GM23338 (cell line): ENCODE results near the gene DTL. TPM values are rescaled to one million over a fixed set of nuclear protein-coding genes. Genes with fewer than 3 reads are reported as not detected.

ENCODE experiments used
- ATAC-seq: fragments of 200-7000 bp; cut with Tn5 transposase; 3 replicates; pipeline ENCODE4 v1.9.1; 2020
- DNase-seq: peaks from one replicate; pipeline ENCODE4 v3.0.0-alpha.2; 2015; ENCODE audit warnings: low spot score
- H2AFZ ChIP-seq: fragments of 200-600 bp; sonication (generic); 2 replicates; pipeline ENCODE4 v1.8.0; 2016; ENCODE audit warnings: antibody characterized with exemption, mild to moderate bottlenecking, moderate library complexity
- H3F3A ChIP-seq: fragments of 200-600 bp; sonication (generic); replicated peaks from 2 replicates; pipeline ENCODE4 v1.8.0; 2017; ENCODE audit warnings: antibody characterized with exemption, mixed run types, low read depth
- H3K27ac ChIP-seq: fragments of 200-600 bp; sonication (generic); 2 replicates; pipeline ENCODE4 v1.6.1; 2016; ENCODE audit warnings: low read depth
- H3K27me3 ChIP-seq: fragments of 200-600 bp; sonication (generic); 2 replicates; pipeline ENCODE4 v1.8.0; 2016; ENCODE audit warnings: mild to moderate bottlenecking, mixed run types, moderate library complexity; ENCODE audit not compliant: insufficient read depth
- H3K36me3 ChIP-seq: fragments of 200-600 bp; sonication (generic); 2 replicates; pipeline ENCODE4 v1.8.0; 2016; ENCODE audit warnings: mild to moderate bottlenecking; ENCODE audit not compliant: insufficient read depth
- H3K4me1 ChIP-seq: fragments of 200-600 bp; sonication (generic); 2 replicates; pipeline ENCODE4 v1.8.0; 2016; ENCODE audit warnings: mild to moderate bottlenecking, moderate library complexity; ENCODE audit not compliant: insufficient read depth
- H3K4me2 ChIP-seq: fragments of 200-600 bp; sonication (generic); 2 replicates; pipeline ENCODE4 v1.7.1; 2017; ENCODE audit warnings: mixed run types
- H3K4me3 ChIP-seq: fragments of 200-600 bp; sonication (generic); 2 replicates; pipeline ENCODE4 v1.6.1; 2016; ENCODE audit warnings: mixed run types
- H3K79me2 ChIP-seq: fragments of 200-600 bp; sonication (generic); replicated peaks from 2 replicates; pipeline ENCODE4 v1.8.0; 2017; ENCODE audit warnings: mild to moderate bottlenecking; ENCODE audit not compliant: insufficient read depth
- H3K9me2 ChIP-seq: fragments of 200-600 bp; sonication (generic); 2 replicates; pipeline ENCODE4 v1.8.0; 2017; ENCODE audit not compliant: insufficient read depth
- H4K20me1 ChIP-seq: fragments of 200-600 bp; sonication (generic); replicated peaks from 2 replicates; pipeline ENCODE4 v1.8.0; 2017; ENCODE audit warnings: mild to moderate bottlenecking; ENCODE audit not compliant: insufficient read depth
- H3K27ac Mint-ChIP-seq: 2 replicates; pipeline ENCODE4 v1.8.0; 2020; ENCODE audit warnings: inconsistent platforms, mild to moderate bottlenecking, moderate library complexity, mixed read lengths
- H3K27me3 Mint-ChIP-seq: 3 replicates; pipeline ENCODE4 v1.8.0; 2022; ENCODE audit warnings: low read depth, mild to moderate bottlenecking, moderate library complexity, mixed read lengths, inconsistent platforms; ENCODE audit not compliant: insufficient read depth, poor library complexity
- H3K36me3 Mint-ChIP-seq: 3 replicates; pipeline ENCODE4 v1.8.0; 2021; ENCODE audit warnings: low read depth, mild to moderate bottlenecking, inconsistent platforms, moderate library complexity, mixed read lengths
- H3K4me1 Mint-ChIP-seq: 3 replicates; pipeline ENCODE4 v1.8.0; 2020; ENCODE audit warnings: mild to moderate bottlenecking, inconsistent platforms, mixed read lengths
- H3K4me3 Mint-ChIP-seq: 3 replicates; pipeline ENCODE4 v1.8.0; 2021; ENCODE audit warnings: moderate library complexity, mild to moderate bottlenecking, inconsistent platforms, mixed read lengths
- H3K9me3 Mint-ChIP-seq: 3 replicates; pipeline ENCODE4 v1.8.0; 2020; ENCODE audit warnings: moderate library complexity, mild to moderate bottlenecking, inconsistent platforms, mixed read lengths
- CREB1 ChIP-seq: fragments of 250-450 bp; sonication (Bioruptor Pico); IDR thresholded peaks from 2 replicates; pipeline ENCODE4 v1.5.0; 2020; ENCODE audit warnings: low read depth, mild to moderate bottlenecking, moderate library complexity
- CTCF ChIP-seq, 2 experiments: fragments of 200-600 bp in 1 of 2; sonication (generic) in 1 of 2; conservative IDR thresholded peaks; 2 replicates each; pipeline versions ENCODE4 v1.5.1 to v1.6.1; 2016 to 2017; ENCODE audit warnings: antibody characterized with exemption in 2 of 2, low read depth in 2 of 2, mild to moderate bottlenecking in 2 of 2, moderate library complexity in 1 of 2
- ETS1 ChIP-seq: IDR thresholded peaks from 2 replicates; pipeline ENCODE4 v1.6.1; 2016; ENCODE audit warnings: antibody characterized with exemption
- EZH2 ChIP-seq: fragments of 200-600 bp; sonication (generic); IDR thresholded peaks from one replicate; pipeline ENCODE4 v1.8.0; 2017; ENCODE audit warnings: antibody characterized with exemption, mild to moderate bottlenecking, low read depth; ENCODE audit not compliant: unreplicated experiment
- JUNB ChIP-seq: IDR thresholded peaks from one replicate; pipeline ENCODE4 v1.6.1; 2016; ENCODE audit warnings: antibody characterized with exemption; ENCODE audit not compliant: unreplicated experiment
- NANOG ChIP-seq: IDR thresholded peaks from 2 replicates; pipeline ENCODE4 v1.6.1; 2016; ENCODE audit warnings: antibody characterized with exemption, borderline replicate concordance
- POLR2AphosphoS5 ChIP-seq: IDR thresholded peaks from 2 replicates; pipeline ENCODE4 v1.6.1; 2016; ENCODE audit warnings: antibody characterized with exemption, low read depth
- REST ChIP-seq: IDR thresholded peaks from one replicate; pipeline ENCODE4 v1.6.1; 2018; ENCODE audit warnings: antibody characterized with exemption; ENCODE audit not compliant: unreplicated experiment
- STAT1 ChIP-seq: IDR thresholded peaks from one replicate; pipeline ENCODE4 v1.6.1; 2016; ENCODE audit warnings: antibody characterized with exemption; ENCODE audit not compliant: unreplicated experiment
- ZNF114 ChIP-seq: fragments of 250-450 bp; sonication (Bioruptor Pico); IDR thresholded peaks from 2 replicates; pipeline ENCODE4 v1.5.0; 2020; ENCODE audit warnings: mild to moderate bottlenecking, moderate library complexity
- ZNF462 ChIP-seq: fragments of 250-450 bp; sonication (Bioruptor Pico); IDR thresholded peaks from 2 replicates; pipeline ENCODE4 v1.5.0; 2020; ENCODE audit warnings: mild to moderate bottlenecking, moderate library complexity
- polyA plus RNA-seq: library from polyadenylated mRNA; unstranded; fragments of >200 nt; fragmentation: Nextera tagmentation; extraction: Ambion mirVana; gene quantifications from 2 replicates; pipeline ENCODE4 v1.2.1, GENCODE V29; 2016
- total RNA-seq: library from RNA; depleted of rRNA; stranded (reverse); fragments of >200 nt; shearing (Covaris generic); gene quantifications from 2 replicates; pipeline ENCODE4 v1.2.3, GENCODE V29; 2014

Gene DTL
- total and polyA plus RNA-seq, 2 experiments from 2014 or later = 26.5 to 58.8 TPM

- H3K27ac Mint-ChIP-seq = no peak overlapping the region
- DNase-seq (no peak), ATAC-seq (no peak)
- H3K36me3 Mint-ChIP-seq = peaks cover 61% of the 10 kb centered on the region
- H3K79me2 ChIP-seq = no peaks in the 10 kb centered on the region
- H3K4me3 ChIP-seq = no peak overlapping the region
- peaks cover 3% of the 10 kb centered on the region for H3K27me3 Mint-ChIP-seq
- TF ChIP-seq POLR2AphosphoS5 = no peak
- no peak for TF ChIP-seq REST
- no peak for TF ChIP-seq ETS1
- TF ChIP-seq JUNB = no peak
- no peak for TF ChIP-seq ZNF114
- TF ChIP-seq CTCF (conservative IDR thresholded peaks at IDR 0.05; ENCODE audit: low read depth in 2 of 2) = no peak
- no peak for TF ChIP-seq ZNF462
- no peak for TF ChIP-seq NANOG
- TF ChIP-seq CREB1 (CRISPR knock-in tag) = no peak
- no peak for TF ChIP-seq STAT1
- no peak for TF ChIP-seq EZH2
- H2AFZ ChIP-seq = no peak overlapping the region
- H3K27ac ChIP-seq = no peak overlapping the region
- H3K27me3 ChIP-seq = no peaks in the 10 kb centered on the region
- no peak overlapping the region for H3K4me3 Mint-ChIP-seq
- H3K9me3 Mint-ChIP-seq = peaks cover 7% of the 10 kb centered on the region; the same call in 1 of the 3 replicates
- H3K9me2 ChIP-seq = no peaks in the 10 kb centered on the region
- no peaks in the 10 kb centered on the region for H3F3A ChIP-seq
- no peaks in the 10 kb centered on the region for H4K20me1 ChIP-seq
- no peaks in the 10 kb centered on the region for H3K4me1 ChIP-seq
- no peaks in the 10 kb centered on the region for H3K4me1 Mint-ChIP-seq
- peaks cover 27% of the 10 kb centered on the region for H3K36me3 ChIP-seq
- H3K4me2 ChIP-seq = no peak overlapping the region
These were observed 25.3 kb downstream of the DTL start for GRCh38 chr1:212060632-212061472.
